Activated CD4-positive, alpha-beta T cell treated with anti-CD3 and anti-CD28 coated beads, Interleukin-2, amount 50 U/mL, for 4 hours (primary cell): ENCODE data around the gene SLC15A4.
"Not testable (repeated sequence)": the region's sequence is repeated elsewhere in the genome, so short reads cannot be mapped to it uniquely, and the experiment has no call there.

Experiments used
- DNase-seq, 2 experiments: peaks; one replicate each; pipeline ENCODE4 v3.0.0-alpha.2; 2020

SLC15A4 gene

GRCh38 chr12:128823916-128824839, at the start of gene SLC15A4:
SLC15A4 (minus strand) TSS chr12:128823958; CDS start chr12:128823943, 15 bp downstream.
- peak; percentile 77 to 85 for DNase-seq

- no peak for DNase-seq
These were observed 48.5 kb upstream of the SLC15A4 start for GRCh38 chr12:128872303-128872702.

GRCh38 chr12:128871516-128871892, 47.7 kb upstream of the SLC15A4 start:
- DNase-seq: no peak

- no peak for DNase-seq
These were observed 43.7 kb upstream of the SLC15A4 start for GRCh38 chr12:128867466-128867865.

GRCh38 chr12:128864516-128865186, 40.9 kb upstream of the SLC15A4 start:
- no peak for DNase-seq

GRCh38 chr12:128863957-128864356, 40.2 kb upstream of the SLC15A4 start:
- no peak for DNase-seq

- DNase-seq: no peak
These were observed 37.7 kb upstream of the SLC15A4 start for GRCh38 chr12:128861226-128862016.

- no peak for DNase-seq
These were observed 35.6 kb upstream of the SLC15A4 start for GRCh38 chr12:128859311-128859710.

GRCh38 chr12:128857133-128857763, 33.5 kb upstream of the SLC15A4 start:
- DNase-seq: no peak

GRCh38 chr12:128856791-128857078, 33.0 kb upstream of the SLC15A4 start:
- no peak for DNase-seq

GRCh38 chr12:128856035-128856790, 32.5 kb upstream of the SLC15A4 start:
- DNase-seq: no peak

GRCh38 chr12:128853600-128854197, 29.9 kb upstream of the SLC15A4 start:
- no peak for DNase-seq

GRCh38 chr12:128852885-128853599, 29.3 kb upstream of the SLC15A4 start, which contains the start of gene GLT1D1:
GLT1D1 (plus strand) TSS chr12:128853478; CDS start chr12:128853582, 104 bp downstream.
- DNase-seq: no peak

GRCh38 chr12:128852026-128852698, 28.4 kb upstream of the SLC15A4 start:
- DNase-seq: no peak

- DNase-seq: not testable (repeated sequence)
These were observed 27.7 kb upstream of the SLC15A4 start for GRCh38 chr12:128851429-128851828.

- DNase-seq: no peak
These were observed 26.6 kb upstream of the SLC15A4 start for GRCh38 chr12:128850400-128850799.

GRCh38 chr12:128849806-128850205, 26.0 kb upstream of the SLC15A4 start:
- not testable (repeated sequence) for DNase-seq

- no peak for DNase-seq
These were observed 24.6 kb upstream of the SLC15A4 start for GRCh38 chr12:128848371-128848770.

- not testable (repeated sequence) for DNase-seq
These were observed 22.9 kb upstream of the SLC15A4 start for GRCh38 chr12:128846671-128847070.

GRCh38 chr12:128844031-128844635, 20.4 kb upstream of the SLC15A4 start:
- no peak for DNase-seq
